Vagina (tissue), 2 donors: ENCODE data around the gene LRMDA. TPM values are rescaled to one million over a fixed set of nuclear protein-coding genes. Genes with fewer than 3 reads are reported as not detected.

ENCODE experiments used
- DNase-seq, 2 donors: peaks; one replicate each; pipeline ENCODE4 v3.0.0-alpha.2; 2017; ENCODE audit errors: extremely low spot score in 2 of 2
- H3K27ac ChIP-seq: fragments of 200-600 bp; sonication (generic); one replicate; pipeline ENCODE4 v1.5.1; 2019
- H3K27me3 ChIP-seq: fragments of 200-600 bp; sonication (generic); one replicate; pipeline ENCODE4 v1.5.1; 2019
- H3K36me3 ChIP-seq, 2 donors: fragments of 200-600 bp; sonication (generic); one replicate each; pipeline ENCODE4 v1.5.1; 2017 to 2019
- H3K4me1 ChIP-seq: fragments of 200-600 bp; sonication (generic); one replicate; pipeline ENCODE4 v1.5.1; 2019
- H3K4me3 ChIP-seq, 2 donors: fragments of 200-600 bp; sonication (generic); 1 replicate in 1 of 2; 2 replicates in 1 of 2; pipeline ENCODE4 v1.5.1; 2016 to 2019
- H3K9me3 ChIP-seq: fragments of 200-600 bp; sonication (generic); one replicate; pipeline ENCODE4 v1.5.1; 2019
- POLR2A ChIP-seq, 2 donors: fragments of 450-650 bp; IDR thresholded peaks; one replicate each; pipeline ENCODE4 v1.6.1; 2017; ENCODE audit warnings: antibody characterized with exemption in 2 of 2, mild to moderate bottlenecking in 2 of 2, moderate library complexity in 2 of 2
- POLR2AphosphoS5 ChIP-seq, 2 donors: sonication (generic); formaldehyde crosslinking; IDR thresholded peaks; one replicate each; pipeline ENCODE4 v1.9.0; 2017; ENCODE audit warnings: antibody characterized with exemption in 2 of 2, mild to moderate bottlenecking in 2 of 2, low read depth in 1 of 2; ENCODE audit not compliant: insufficient read depth in 1 of 2
- intact Hi-C: fragments of 100-400 bp; cut with DNase I; formaldehyde crosslinking; loops from one replicate; pipeline ENCODE4 v1.15.1; 2023
- total RNA-seq: library from RNA; depleted of rRNA; stranded (reverse); fragments of >200 nt; gene quantifications from one replicate; pipeline ENCODE4 v1.2.3, GENCODE V29; 2016
- TF ChIP-seq, protein P1 (sequence below), 3 experiments: fragments of 450-650 bp in 2 of 3; fragments of 200-600 bp in 1 of 3; sonication (generic) in 1 of 3; IDR thresholded peaks; one replicate each; pipeline ENCODE4 v1.5.1; 2017 to 2019; ENCODE audit warnings: antibody characterized with exemption in 3 of 3, mild to moderate bottlenecking in 2 of 3, moderate library complexity in 2 of 3

Gene LRMDA
- total RNA-seq, 1 donor from 2014 or later: 22.6 TPM

DNA sequence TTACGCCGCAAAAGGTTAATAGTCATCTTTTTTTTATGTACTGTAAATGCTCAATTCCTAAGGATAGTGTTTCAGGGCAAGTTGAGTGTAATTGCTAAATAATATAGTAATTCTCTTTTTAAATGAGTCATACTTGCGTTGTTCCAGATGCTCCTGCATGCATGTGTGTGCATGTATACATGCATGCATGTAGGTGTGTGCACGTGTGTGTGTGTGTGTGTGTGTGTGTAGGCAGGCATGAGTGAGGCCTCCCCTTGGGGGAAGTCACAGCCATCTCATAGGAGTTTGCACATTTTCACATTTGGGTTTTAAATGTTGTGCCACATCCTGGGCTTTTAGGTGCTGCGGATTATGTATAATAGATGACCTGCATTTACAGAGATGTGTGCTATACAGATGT lies 1110.4 kb downstream of the LRMDA start:
- TF ChIP-seq, protein P1, sequence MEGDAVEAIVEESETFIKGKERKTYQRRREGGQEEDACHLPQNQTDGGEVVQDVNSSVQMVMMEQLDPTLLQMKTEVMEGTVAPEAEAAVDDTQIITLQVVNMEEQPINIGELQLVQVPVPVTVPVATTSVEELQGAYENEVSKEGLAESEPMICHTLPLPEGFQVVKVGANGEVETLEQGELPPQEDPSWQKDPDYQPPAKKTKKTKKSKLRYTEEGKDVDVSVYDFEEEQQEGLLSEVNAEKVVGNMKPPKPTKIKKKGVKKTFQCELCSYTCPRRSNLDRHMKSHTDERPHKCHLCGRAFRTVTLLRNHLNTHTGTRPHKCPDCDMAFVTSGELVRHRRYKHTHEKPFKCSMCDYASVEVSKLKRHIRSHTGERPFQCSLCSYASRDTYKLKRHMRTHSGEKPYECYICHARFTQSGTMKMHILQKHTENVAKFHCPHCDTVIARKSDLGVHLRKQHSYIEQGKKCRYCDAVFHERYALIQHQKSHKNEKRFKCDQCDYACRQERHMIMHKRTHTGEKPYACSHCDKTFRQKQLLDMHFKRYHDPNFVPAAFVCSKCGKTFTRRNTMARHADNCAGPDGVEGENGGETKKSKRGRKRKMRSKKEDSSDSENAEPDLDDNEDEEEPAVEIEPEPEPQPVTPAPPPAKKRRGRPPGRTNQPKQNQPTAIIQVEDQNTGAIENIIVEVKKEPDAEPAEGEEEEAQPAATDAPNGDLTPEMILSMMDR (IDR thresholded peaks at IDR 0.05): no peak
- Histone ChIP-seq H3K27ac (no peak overlapping the region), H3K27me3 (no peaks in the 10 kb centered on the region), H3K4me1 (peaks cover 2% of the 10 kb centered on the region), H3K36me3 (no peaks in the 10 kb centered on the region), H3K9me3 (no peaks in the 10 kb centered on the region), H3K4me3 (no peak overlapping the region)
- intact Hi-C loops: loop anchor here (10.0 kb wide), 1 partner anchor 1147 kb away; no protein-coding TSS in a partner anchor
- DNase-seq: no peak

DNA sequence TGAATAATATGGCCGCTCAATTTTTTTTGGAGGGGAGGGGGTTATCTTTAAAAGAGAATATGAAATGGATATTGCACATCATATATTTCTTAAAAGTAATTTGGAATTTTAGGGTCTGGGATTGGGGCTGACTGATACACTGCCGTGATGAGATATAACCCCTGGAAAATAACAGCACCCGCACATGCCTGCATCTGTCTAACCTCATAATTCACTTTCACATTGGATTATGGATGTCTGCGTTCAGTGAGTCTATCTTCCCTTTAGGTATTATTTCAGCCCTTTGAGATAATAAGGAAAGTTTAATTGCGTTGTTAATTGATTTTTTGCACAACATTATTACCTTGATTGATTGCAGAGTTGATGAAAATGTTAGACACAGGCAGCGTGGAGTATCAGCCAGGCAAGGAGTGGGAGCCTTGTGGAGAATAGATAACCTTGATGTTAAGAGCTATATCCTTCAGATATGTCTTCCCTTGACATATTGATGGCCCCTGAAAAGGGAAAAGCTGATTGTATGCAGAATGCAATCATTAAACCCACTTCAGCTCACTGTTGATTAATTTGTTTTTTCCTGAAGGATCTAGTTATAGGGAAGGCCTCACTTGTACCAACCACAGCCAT lies 1111.0 kb downstream of the LRMDA start:
- intact Hi-C loops: loop anchor here (10.0 kb wide), 1 partner anchor 1148 kb away; no protein-coding TSS in a partner anchor
- TF ChIP-seq POLR2AphosphoS5 (IDR thresholded peaks at IDR 0.05; ENCODE audit: insufficient read depth in 1 of 2, low read depth in 1 of 2) (no peak), POLR2A (IDR thresholded peaks at IDR 0.05) (no peak)
- TF ChIP-seq, protein P1 (IDR thresholded peaks at IDR 0.05): no peak
- H3K27ac ChIP-seq: no peak overlapping the region
- peaks cover 7% of the 10 kb centered on the region for H3K4me1 ChIP-seq
- H3K9me3 ChIP-seq: no peaks in the 10 kb centered on the region
- no peaks in the 10 kb centered on the region for H3K27me3 ChIP-seq
- H3K36me3 ChIP-seq: no peaks in the 10 kb centered on the region
- DNase-seq: no peak
- H3K4me3 ChIP-seq: no peak overlapping the region

DNA sequence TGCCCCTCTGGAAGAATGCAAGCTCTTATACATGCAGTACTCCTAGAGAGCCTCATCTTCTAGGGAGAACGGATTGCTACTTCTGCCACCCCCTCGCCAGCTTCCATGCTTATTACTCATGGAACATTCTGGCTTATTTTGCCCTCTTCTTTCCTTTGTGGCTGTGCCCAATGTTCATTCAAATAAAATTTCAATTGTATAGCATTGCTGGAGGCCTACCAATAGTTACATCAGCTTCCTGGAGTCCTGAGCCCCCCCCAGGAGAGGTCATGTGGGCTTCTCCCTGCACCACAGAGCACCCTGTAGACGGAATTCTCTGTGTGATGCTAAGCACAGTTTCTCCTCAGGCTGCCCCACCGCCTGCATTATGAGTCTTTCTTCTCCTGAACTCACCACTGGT lies 1112.2 kb downstream of the LRMDA start:
- H3K9me3 ChIP-seq: no peaks in the 10 kb centered on the region
- DNase-seq: no peak
- no peaks in the 10 kb centered on the region for H3K27me3 ChIP-seq
- TF ChIP-seq POLR2A (IDR thresholded peaks at IDR 0.05): no peak
- TF ChIP-seq, protein P1 (IDR thresholded peaks at IDR 0.05): no peak
- TF ChIP-seq POLR2AphosphoS5 (IDR thresholded peaks at IDR 0.05; ENCODE audit: insufficient read depth in 1 of 2, low read depth in 1 of 2): no peak
- intact Hi-C loops: loop anchor here (10.0 kb wide), 1 partner anchor 1149 kb away; no protein-coding TSS in a partner anchor
- H3K36me3 ChIP-seq: no peaks in the 10 kb centered on the region
- peaks cover 11% of the 10 kb centered on the region for H3K4me1 ChIP-seq
- no peak overlapping the region for H3K4me3 ChIP-seq
- no peak overlapping the region for H3K27ac ChIP-seq

DNA sequence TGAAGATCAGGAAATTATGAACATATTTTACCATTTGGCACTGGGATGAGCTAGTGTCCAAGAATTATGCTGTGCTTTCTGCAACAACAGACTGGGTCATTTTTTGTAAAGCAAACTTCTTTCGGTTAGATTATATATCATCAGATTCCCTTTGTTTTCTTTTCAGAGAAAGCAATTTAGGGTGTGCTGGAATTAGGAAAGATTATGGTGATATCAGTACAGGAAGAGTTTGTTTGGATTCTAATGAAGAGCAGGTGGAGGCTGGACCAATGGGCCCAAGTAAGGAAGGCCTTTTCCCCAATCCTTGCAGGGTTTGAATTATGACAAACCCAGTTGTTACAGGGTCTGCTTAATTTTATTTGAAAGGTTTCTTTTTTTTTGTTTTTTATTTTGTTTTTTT lies 1113.4 kb downstream of the LRMDA start:
- DNase-seq: no peak
- no peaks in the 10 kb centered on the region for H3K36me3 ChIP-seq
- peak overlapping the region; percentile 10 for H3K27ac ChIP-seq
- H3K4me1 ChIP-seq: peaks cover 11% of the 10 kb centered on the region
- no peaks in the 10 kb centered on the region for H3K9me3 ChIP-seq
- no peak overlapping the region for H3K4me3 ChIP-seq
- H3K27me3 ChIP-seq: no peaks in the 10 kb centered on the region
- intact Hi-C loops: loop anchor here (10.0 kb wide), 1 partner anchor 1150 kb away; no protein-coding TSS in a partner anchor
- TF ChIP-seq, protein P1 (IDR thresholded peaks at IDR 0.05): no peak

DNA sequence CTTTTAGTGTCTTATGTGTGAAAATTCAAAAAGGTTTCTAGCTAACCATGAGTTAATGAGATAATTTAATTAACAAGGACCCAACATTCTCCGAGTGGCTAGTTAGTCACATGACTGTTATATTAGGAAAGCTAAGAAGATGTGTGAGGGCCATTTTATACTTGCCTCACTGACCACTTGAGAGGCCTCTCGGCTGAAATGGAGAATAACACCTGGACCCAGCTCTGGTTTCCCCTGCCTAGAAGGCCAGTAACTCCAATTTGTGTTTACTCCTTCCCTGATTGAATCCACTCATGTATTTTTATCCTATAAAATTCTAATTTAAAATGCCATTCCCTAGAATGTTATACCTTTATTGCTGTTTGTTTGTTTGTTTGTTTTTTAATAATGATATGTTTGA lies 1115.0 kb downstream of the LRMDA start:
- TF ChIP-seq, protein P1 (IDR thresholded peaks at IDR 0.05): no peak
- TF ChIP-seq POLR2AphosphoS5 (IDR thresholded peaks at IDR 0.05; ENCODE audit: insufficient read depth in 1 of 2, low read depth in 1 of 2) (no peak), POLR2A (IDR thresholded peaks at IDR 0.05) (no peak)
- Histone ChIP-seq H3K4me3 (no peak overlapping the region), H3K27ac (no peak overlapping the region), H3K9me3 (no peaks in the 10 kb centered on the region), H3K27me3 (no peaks in the 10 kb centered on the region), H3K36me3 (no peaks in the 10 kb centered on the region), H3K4me1 (peaks cover 25% of the 10 kb centered on the region)
- DNase-seq: no peak
- intact Hi-C loops: loop anchor here (10.0 kb wide), 1 partner anchor 1152 kb away; no protein-coding TSS in a partner anchor
